ENCODE data around the gene STX7.

DNA sequence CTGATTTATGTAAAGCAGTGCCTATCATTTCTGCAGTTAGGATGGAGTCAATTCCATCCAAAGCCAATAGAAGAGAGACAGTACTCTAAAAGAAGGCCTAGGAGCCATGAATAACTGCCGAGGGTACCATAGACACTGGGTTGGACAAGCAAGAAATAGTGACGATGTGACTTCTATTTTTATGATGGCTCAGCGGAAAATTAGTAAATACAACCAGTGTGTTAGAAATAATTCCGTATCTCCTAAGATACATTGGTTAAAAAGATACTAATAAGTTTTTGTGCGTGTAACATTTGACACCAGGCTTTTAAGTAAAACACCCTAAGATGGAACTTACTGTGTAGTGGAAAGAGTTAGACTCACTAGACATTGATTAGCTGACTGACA is 66.1 kb downstream of the STX7 start:
- TF ChIP-seq, protein P1, sequence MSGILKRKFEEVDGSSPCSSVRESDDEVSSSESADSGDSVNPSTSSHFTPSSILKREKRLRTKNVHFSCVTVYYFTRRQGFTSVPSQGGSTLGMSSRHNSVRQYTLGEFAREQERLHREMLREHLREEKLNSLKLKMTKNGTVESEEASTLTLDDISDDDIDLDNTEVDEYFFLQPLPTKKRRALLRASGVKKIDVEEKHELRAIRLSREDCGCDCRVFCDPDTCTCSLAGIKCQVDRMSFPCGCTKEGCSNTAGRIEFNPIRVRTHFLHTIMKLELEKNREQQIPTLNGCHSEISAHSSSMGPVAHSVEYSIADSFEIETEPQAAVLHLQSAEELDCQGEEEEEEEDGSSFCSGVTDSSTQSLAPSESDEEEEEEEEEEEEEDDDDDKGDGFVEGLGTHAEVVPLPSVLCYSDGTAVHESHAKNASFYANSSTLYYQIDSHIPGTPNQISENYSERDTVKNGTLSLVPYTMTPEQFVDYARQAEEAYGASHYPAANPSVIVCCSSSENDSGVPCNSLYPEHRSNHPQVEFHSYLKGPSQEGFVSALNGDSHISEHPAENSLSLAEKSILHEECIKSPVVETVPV (CRISPR knock-in tag; IDR thresholded peaks at IDR 0.05) = no peak
- TF ChIP-seq PPARA (CRISPR knock-in tag; IDR thresholded peaks at IDR 0.05; ENCODE audit: borderline replicate concordance) = no peak
- TF ChIP-seq ZFP3 (CRISPR knock-in tag; IDR thresholded peaks at IDR 0.05) = no peak
- no peak for TF ChIP-seq ZNF565 (CRISPR knock-in tag; conservative IDR thresholded peaks at IDR 0.05; ENCODE audit: low read depth)
- TF ChIP-seq, protein P2, sequence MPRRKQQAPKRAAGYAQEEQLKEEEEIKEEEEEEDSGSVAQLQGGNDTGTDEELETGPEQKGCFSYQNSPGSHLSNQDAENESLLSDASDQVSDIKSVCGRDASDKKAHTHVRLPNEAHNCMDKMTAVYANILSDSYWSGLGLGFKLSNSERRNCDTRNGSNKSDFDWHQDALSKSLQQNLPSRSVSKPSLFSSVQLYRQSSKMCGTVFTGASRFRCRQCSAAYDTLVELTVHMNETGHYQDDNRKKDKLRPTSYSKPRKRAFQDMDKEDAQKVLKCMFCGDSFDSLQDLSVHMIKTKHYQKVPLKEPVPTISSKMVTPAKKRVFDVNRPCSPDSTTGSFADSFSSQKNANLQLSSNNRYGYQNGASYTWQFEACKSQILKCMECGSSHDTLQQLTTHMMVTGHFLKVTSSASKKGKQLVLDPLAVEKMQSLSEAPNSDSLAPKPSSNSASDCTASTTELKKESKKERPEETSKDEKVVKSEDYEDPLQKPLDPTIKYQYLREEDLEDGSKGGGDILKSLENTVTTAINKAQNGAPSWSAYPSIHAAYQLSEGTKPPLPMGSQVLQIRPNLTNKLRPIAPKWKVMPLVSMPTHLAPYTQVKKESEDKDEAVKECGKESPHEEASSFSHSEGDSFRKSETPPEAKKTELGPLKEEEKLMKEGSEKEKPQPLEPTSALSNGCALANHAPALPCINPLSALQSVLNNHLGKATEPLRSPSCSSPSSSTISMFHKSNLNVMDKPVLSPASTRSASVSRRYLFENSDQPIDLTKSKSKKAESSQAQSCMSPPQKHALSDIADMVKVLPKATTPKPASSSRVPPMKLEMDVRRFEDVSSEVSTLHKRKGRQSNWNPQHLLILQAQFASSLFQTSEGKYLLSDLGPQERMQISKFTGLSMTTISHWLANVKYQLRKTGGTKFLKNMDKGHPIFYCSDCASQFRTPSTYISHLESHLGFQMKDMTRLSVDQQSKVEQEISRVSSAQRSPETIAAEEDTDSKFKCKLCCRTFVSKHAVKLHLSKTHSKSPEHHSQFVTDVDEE (CRISPR knock-in tag; IDR thresholded peaks at IDR 0.05) = no peak
- TF ChIP-seq ZFP30 (CRISPR knock-in tag; IDR thresholded peaks at IDR 0.05) = no peak
- no peak for TF ChIP-seq ARNTL (CRISPR knock-in tag; IDR thresholded peaks at IDR 0.05; ENCODE audit: borderline replicate concordance, low read depth)
- TF ChIP-seq ZNF8 (CRISPR knock-in tag; IDR thresholded peaks at IDR 0.05) = no peak
- TF ChIP-seq, protein P3, sequence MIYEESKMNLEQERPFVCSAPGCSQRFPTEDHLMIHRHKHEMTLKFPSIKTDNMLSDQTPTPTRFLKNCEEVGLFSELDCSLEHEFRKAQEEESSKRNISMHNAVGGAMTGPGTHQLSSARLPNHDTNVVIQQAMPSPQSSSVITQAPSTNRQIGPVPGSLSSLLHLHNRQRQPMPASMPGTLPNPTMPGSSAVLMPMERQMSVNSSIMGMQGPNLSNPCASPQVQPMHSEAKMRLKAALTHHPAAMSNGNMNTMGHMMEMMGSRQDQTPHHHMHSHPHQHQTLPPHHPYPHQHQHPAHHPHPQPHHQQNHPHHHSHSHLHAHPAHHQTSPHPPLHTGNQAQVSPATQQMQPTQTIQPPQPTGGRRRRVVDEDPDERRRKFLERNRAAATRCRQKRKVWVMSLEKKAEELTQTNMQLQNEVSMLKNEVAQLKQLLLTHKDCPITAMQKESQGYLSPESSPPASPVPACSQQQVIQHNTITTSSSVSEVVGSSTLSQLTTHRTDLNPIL (CRISPR knock-in tag; IDR thresholded peaks at IDR 0.05; ENCODE audit: low read depth) = no peak
- no peak for TF ChIP-seq PATZ1 (CRISPR knock-in tag; IDR thresholded peaks at IDR 0.05; ENCODE audit: borderline replicate concordance)
- TF ChIP-seq ZC3H10 (CRISPR knock-in tag; IDR thresholded peaks at IDR 0.05) = no peak
- no peak for TF ChIP-seq RARB (CRISPR knock-in tag; IDR thresholded peaks at IDR 0.05)
- TF ChIP-seq CSDC2 (CRISPR knock-in tag; IDR thresholded peaks at IDR 0.05) = no peak
- TF ChIP-seq ESRRG (CRISPR knock-in tag; IDR thresholded peaks at IDR 0.05) = no peak

All from SK-N-SH treated with all-trans-retinoic acid at 6 μM for 48 hours (cell line).